HL-60/S4 treated with retinoic acid at 250 ng/mL for 4 days and 3 days (cell line): ENCODE measurements around the gene NDUFA3.

Experiments used
- in situ Hi-C: fragments of 300-500 bp; cut with MboI; formaldehyde crosslinking; loops from 2 replicates; pipeline ENCODE4 v1.7.0; 2022; ENCODE audit warnings: low sequenced_read_pairs

Gene NDUFA3

DNA sequence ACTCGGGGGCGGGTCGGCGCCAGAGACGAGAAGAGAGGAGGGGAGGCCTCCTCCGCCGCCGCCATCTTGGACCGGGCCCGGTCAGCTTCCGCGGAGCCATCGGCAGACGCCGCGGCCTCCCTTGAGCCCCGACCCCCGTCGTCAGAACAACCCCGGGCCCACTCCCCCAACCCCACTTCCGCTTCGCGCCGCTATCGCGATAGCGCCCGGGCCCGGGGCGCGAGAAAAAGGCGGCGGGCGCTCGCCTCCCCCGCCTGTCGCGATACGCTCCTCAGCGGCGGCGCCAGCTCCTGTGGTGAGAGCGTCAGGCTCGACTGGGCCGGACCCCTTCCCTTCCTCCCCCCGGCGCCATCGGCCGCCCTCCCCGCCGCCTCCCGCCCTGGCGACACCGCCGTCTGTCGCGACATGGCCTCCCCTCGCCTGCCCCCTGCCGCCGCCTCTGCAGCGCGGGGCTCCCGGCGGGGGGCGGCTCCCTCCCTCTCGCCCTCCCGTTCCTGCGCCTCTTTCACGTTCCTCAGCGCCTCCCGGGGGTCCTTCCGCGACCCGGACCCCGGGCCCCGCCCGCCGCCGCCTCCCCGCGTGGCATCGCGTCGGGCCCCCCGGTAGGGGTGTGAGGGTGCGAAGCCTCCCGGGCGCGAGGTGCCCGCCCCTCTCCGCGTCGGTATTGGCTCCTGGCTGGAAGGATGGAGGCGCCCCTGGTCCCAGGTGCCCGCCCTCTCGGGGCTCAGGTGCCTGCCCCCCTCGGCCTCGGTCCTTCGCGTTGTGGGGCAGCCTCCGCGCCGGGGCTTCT, 35.2 kb downstream of the NDUFA3 start, which contains the start of gene CNOT3:
TSS of gene CNOT3 (plus strand) at position 64 of the 790 bp plus-strand sequence. CDS start 5,217 bp downstream, outside the sequence.
- in situ Hi-C loops, result no loop called here

DNA sequence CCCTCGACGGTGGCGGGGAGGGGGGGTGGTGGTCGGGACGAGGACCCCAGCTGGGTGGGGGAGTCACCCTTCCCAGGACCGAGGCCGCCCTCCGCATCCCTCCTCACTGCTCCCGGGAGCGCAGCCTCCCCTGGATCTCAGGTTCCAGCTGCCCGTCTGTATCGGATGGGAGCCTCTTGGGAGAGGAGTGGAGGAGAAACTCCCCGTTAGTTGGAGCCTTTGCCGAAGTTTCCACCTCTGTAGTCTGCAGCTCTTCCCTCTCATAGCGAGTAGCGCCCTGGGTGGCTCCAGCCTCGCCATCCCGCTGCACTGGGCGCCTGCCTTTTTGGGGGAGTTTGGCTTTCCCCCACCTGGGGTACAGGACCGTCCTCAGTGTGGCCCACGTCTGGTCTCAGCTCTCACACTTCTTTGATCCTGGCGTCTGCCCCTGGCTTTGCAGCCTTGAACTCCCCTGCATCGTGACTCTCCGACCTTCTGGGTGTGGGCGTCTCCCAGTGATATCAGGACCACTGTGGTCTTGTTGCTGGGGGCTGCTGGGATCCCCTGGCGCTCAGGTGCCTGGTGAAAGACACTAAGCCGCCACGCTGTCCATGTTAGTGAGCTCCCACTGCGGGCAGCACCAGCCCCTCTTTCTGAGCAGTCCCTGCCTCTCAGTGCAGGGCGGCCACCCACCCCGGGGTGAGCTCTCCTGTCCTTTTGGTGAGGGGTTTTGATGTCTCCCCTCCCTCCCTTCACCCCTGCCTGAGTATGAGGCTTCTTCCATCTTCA, 36.0 kb downstream of the NDUFA3 start:
- in situ Hi-C loops, result no loop called here

DNA sequence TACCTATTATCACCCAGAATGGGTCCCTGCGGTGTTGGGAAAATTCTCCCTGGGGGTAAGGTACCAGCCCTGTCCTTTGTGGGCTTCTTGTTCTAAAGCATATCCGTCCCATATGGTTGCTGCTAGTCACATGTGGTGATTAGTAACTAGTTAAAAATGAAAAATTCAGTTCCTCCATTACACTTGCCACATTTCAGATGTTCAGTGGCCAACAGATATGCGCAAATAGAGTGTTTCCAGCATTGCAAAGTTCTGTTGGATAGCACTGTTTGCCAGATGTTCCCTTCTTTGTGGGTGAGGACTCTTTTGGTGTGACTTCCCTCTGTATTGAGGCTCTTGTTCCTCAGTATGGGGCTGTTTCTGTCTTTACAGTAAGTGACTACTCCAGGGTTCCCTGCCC, 38.7 kb downstream of the NDUFA3 start:
- in situ Hi-C loops, result no loop called here

DNA sequence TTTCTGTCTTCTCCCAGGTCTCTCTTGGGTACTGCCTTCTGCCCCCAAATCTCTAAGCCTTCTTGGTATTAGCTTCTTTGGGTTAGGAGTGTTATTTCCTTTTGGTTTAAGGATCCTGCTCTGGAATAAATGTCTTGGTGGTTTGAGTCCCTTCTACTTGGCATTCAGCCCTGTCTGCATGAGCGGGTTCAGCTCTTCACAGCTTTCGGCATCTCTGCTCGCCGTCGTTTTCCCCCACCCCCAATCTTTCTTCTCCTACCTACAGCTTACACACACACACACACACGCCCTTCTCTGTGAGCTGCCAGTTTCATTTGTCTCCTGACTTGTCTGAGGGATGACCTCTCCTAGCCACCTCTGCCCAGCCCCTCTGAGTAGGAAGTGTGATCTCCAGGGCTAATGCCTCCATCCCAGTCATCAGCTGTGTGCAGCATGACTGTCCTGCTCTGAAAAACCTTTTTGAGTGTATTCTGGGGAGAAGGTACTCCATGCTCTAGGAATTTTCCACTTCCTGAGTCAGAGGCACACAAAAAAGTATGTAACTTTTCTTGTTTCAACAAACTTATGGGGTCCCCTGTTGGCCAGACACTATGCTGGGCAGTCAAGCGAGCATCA, 39.6 kb downstream of the NDUFA3 start:
- in situ Hi-C loops, result no loop called here

DNA sequence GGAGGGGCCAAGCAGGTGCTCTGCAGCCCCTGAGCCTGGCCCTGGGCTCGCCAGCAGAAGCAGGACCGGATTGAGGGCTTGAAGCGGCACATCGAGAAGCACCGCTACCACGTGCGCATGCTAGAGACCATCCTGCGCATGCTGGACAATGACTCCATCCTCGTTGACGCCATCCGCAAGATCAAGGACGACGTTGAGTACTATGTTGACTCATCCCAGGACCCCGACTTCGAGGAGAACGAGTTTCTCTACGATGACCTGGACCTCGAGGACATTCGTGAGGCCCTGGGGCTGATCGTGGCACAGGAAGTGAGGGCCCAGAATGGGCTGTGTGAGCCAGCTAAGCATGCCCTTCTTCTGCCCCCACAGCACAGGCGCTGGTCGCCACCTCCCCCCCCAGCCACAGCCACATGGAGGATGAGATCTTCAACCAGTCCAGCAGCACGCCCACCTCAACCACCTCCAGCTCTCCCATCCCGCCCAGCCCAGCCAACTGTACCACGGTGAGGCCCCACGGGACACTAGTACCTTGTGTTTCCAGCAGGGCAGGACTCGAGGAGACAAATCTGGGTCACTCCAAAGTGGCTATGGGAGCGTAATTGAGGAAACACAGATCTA, 43.0 kb downstream of the NDUFA3 start:
- in situ Hi-C loops, result no loop called here

DNA sequence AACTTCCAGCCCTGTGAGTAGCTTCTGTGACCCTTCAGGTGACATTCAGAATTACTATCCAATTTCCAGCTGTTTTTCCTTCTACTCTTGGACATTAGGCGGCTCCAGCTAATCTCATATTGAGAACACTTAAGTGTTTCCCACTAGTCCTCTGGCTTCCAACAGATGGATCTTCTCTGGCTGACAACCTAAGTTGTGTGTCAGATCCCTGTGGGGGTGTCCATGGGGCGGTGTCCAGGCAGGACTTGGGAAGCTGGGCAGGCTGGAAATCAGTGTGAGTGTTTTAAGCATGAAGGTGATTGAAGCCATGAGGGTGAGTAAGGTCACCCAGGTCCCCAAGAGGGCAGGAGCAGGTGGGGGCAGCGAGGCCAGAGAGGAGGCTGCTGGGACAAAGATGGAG, 45.0 kb downstream of the NDUFA3 start:
- in situ Hi-C loops, result no loop called here

DNA sequence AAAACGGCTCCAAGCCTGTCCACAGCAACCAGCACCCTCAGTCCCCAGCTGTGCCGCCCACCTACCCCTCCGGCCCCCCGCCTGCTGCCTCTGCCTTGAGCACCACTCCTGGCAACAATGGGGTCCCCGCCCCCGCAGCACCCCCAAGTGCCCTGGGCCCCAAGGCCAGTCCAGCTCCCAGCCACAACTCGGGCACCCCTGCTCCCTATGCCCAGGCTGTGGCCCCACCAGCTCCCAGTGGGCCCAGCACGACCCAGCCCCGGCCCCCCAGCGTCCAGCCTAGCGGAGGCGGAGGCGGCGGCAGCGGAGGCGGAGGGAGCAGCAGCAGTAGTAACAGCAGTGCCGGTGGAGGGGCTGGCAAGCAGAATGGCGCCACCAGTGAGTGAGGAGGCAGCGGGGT, 45.5 kb downstream of the NDUFA3 start:
- in situ Hi-C loops, result no loop called here

DNA sequence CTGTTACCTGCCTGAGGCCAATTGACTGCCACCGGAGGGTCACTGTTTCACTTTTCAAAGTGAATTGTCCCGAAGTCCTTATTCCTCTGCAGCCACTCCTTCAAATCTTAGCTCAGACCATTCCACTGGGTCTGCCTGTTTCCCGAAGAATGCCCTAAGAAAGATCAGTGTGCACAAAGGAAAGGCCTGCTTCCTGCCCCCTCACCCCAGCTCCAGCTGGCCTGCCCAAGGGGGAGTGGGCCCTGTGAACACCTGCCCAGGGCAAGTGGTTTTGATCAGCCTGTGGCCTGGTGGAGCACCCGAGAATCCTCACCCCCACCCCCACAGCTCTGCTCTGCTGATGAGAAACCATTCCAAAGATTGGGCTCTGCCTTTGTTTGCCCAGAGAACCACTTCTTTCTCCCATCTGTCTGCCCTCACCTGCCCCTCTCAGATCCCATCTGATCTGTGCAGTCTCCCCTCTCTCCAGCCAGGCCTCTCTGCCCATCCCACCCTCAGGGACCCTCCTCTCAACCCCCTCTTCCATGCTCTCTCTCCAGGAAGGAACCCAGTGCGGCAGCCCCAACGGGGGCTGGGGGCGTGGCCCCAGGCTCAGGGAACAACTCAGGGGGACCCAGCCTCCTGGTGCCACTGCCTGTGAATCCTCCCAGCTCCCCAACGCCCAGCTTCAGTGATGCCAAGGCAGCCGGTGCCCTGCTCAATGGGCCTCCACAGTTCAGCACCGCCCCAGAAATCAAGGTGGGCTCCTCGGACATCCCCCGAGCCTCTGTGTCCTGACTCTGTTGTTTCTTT, 46.6 kb downstream of the NDUFA3 start:
- in situ Hi-C loops, result no loop called here

DNA sequence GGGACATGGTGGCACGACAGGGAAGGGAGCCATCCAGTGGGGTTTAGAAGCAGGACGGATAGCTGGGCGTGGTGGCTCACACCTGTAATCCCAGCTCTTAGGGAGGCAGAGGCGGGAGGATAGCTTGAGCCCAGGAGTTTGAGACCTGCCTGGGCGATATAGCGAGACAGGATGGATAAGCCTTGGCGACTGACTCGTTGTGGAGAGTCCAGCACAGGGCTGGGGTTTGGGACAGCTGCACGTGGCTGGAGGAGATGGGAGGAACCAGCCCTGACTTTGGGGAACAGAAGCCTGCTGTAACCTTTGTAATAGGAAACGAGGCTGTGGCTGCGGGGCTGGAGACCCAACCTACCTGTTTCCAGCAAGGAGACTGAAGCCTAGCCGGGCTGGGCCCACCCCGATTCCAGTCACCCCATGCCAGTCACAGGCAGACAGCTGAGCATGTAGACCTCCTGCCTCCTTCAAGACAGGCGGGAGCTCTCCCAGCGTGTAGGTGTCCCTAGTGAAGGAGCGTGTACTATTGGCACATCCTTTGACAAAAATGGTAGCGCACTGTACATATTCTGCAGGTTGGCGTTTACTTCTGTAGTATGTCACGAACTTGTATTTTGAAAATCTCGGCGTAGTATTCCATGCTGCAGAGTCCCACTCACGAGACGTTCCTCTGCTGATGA, 48.8 kb downstream of the NDUFA3 start:
- in situ Hi-C loops, result no loop called here

DNA sequence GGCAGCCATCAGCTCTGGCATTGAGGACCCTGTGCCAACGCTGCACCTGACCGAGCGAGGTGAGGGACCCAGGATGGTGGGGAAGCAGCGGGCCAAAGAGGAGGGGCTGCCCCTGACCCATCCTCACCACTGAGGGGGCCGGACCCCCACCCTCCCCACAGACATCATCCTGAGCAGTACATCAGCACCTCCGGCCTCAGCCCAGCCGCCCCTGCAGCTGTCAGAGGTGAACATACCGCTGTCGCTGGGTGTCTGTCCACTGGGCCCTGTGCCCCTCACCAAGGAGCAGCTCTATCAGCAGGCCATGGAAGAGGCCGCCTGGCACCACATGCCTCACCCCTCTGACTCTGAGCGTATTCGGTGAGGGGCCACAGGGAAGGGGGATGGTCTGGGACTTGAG, 49.6 kb downstream of the NDUFA3 start:
- in situ Hi-C loops, result no loop called here

DNA sequence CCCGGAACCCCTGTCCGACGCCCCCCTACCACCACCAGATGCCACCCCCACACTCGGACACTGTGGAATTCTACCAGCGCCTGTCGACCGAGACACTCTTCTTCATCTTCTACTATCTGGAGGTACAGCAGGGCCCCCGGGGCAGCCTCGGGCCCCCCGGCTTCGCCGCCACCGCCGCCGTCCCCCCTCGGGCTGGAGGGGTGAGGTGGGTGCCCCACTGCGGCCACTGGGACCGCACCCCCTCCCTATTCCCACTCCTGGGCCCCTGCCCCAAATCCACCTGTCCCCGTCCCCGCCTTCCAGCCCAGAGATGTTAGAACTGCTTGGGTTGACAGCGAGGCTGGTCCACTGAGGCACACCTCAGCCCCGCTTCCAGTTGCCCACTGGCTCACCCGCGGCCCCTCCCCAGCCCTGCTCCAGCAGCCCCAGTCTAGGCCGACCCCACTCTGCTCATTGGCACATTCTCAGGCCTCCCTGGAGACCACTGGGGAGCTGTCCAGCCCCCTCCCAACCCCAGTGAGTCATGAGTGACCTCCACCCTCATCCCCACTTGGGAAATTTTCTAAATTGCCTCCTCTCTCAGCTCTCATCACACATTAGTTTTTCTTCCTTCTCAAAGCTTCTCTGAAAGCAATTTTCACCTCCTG, 50.3 kb downstream of the NDUFA3 start:
- in situ Hi-C loops, result no loop called here

DNA sequence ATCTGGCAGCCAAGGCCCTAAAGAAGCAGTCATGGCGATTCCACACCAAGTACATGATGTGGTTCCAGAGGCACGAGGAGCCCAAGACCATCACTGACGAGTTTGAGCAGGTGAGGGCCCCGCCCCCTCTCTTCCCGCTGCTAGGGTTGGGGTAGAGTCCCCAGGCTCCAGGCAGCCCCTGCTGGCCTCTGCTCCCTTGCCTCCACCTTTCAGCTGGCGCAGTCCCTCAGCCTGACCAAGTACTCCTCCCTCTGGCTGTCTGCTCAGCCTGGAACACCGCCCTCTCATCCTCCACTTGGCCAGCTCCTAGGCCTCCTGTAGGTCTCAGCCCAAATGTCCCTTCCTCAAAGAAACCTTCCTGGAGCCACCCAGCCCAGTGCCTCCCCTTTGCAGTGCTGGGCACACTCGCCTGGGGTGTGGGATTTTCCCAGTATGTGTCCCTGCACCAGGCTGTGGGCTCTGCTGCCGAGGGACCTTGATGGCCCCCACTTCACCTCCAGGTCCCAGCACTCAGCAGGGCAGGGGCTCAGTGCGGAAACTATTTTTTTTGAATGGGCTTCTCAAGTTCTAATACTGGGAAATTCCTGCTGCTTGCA, 51.2 kb downstream of the NDUFA3 start:
- in situ Hi-C loops, result no loop called here

DNA sequence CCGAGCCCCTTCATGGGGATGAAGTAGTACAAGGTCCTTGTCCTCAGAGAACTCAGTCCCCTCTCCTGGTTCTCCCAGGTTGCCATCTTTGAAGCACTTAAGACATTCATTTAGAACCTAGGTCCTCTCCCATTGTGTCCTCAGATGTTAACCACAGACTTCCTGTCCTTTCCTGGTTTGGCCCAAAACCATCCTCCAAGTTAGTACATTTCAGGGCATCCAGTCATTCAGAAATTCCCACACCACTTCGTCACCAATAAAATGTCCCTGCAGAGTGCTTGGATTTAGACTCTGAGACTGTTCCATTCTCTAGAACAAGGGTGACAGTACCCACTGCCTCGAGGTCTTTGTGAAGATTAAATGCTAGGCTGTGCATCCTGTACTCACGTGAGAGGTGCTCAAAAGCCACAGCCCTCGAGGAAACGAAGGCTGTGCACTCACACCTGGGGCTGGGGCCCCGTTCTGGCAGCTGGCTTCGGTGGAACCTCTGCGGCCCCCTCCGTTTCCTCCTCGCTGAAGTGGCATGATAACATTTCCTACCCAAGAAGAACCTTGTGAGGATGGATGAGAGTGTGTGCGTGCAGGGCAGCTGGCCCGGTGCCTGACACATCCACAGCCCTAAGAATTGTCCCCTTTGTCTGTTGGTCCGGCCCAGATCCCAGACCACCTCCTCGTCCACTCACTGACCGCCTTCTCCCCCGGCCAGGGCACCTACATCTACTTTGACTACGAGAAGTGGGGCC, 52.1 kb downstream of the NDUFA3 start:
- in situ Hi-C loops, result no loop called here

DNA sequence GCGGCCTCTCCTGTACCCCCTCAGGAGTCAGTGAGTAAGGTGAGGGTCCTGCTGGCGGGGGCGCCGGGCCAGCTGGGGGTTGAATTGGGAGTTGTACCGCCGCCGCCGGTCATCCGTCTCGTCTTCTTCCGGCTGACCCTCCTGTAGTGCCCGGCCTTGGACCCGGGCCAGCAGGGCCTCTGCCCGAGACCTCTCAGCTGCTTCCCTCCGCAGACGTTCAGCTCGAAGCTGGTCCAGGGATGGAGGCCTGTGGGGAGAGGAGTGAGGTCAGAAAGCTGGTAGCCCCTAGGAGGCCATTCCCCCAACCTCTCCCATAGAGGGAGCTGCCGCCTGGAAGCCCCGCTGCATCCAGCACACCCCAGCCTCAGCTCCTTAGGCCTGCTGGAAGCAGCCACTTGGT, 53.0 kb downstream of the NDUFA3 start:
- in situ Hi-C loops, result no loop called here

DNA sequence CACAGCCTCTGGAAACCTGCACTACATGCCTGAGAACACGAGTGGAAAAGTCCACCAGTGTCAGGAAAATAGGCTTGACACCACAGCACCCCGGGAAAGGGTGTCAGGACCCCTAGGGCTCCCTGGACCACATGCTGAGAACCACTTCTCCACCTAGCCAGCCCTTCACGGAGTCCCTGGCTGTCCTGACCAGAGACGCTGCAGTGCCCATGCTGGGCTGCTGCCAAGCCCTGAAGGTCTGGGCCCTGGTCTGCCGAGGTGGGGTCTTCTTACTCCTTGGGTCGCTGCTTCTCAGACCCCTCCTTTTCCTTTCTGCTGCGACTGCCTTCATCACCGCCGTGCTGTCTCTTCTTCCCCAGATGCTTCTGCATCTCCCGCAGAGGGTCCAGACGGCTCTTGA, 53.8 kb downstream of the NDUFA3 start:
- in situ Hi-C loops, result no loop called here

DNA sequence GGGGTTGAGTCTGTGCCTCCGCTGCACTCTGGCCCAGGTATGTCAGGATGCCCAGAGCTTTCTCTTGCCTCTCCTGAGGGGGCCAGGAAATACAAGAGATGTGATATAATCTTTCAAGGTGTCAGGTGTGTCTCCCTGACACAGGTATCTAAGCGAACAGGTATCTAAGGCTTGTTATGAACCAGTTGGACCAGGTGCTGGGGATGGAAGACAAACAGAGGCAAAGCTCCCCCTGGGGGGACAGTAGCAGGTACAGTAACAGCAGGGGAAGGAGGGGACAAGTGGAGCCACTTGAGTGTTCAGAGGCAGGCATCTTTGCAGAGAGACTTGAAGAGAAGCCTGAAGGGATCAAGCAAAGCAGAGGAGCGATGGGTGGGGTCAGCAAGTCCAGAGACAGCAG, 54.3 kb downstream of the NDUFA3 start:
- in situ Hi-C loops, result no loop called here
